ENCODE data around the gene WIPF3.
"Not testable (repeated sequence)": the region's sequence is repeated elsewhere in the genome, so short reads cannot be mapped to it uniquely, and the experiment has no call there.

The WIPF3 gene

GRCh38 chr7:29884399-29885272 lies 78.3 kb downstream of the WIPF3 start:
- no peak for DNase-seq

GRCh38 chr7:29885626-29886025 lies 79.3 kb downstream of the WIPF3 start:
- no peak for DNase-seq

GRCh38 chr7:29886827-29887226 lies 80.5 kb downstream of the WIPF3 start:
- no peak for DNase-seq

- DNase-seq = no peak
Observed at GRCh38 chr7:29888006-29888405, 81.7 kb downstream of the WIPF3 start.

- no peak for DNase-seq
Observed at GRCh38 chr7:29889288-29889687, 83.0 kb downstream of the WIPF3 start.

GRCh38 chr7:29890251-29890650 lies 83.9 kb downstream of the WIPF3 start:
- DNase-seq = no peak

- DNase-seq = not testable (repeated sequence)
Observed at GRCh38 chr7:29890786-29891185, 84.5 kb downstream of the WIPF3 start.

- no peak for DNase-seq
Observed at GRCh38 chr7:29891766-29892165, 85.5 kb downstream of the WIPF3 start.

- DNase-seq = no peak
Observed at GRCh38 chr7:29892231-29892630, 85.9 kb downstream of the WIPF3 start.

- no peak for DNase-seq
Observed at GRCh38 chr7:29893351-29893965, 87.2 kb downstream of the WIPF3 start.

GRCh38 chr7:29894256-29894655 lies 87.9 kb downstream of the WIPF3 start:
- no peak for DNase-seq

- no peak for DNase-seq
Observed at GRCh38 chr7:29895559-29895958, 89.3 kb downstream of the WIPF3 start.

GRCh38 chr7:29896685-29897411 lies 90.5 kb downstream of the WIPF3 start:
- DNase-seq = no peak

- no peak for DNase-seq
Observed at GRCh38 chr7:29898301-29898700, 92.0 kb downstream of the WIPF3 start.

GRCh38 chr7:29900745-29901144 lies 94.4 kb downstream of the WIPF3 start:
- no peak for DNase-seq

GRCh38 chr7:29906200-29907022 lies 100.1 kb downstream of the WIPF3 start:
- DNase-seq = no peak

GRCh38 chr7:29914180-29914579 lies 107.9 kb downstream of the WIPF3 start:
- DNase-seq = no peak

GRCh38 chr7:29915481-29916215 lies 109.3 kb downstream of the WIPF3 start:
- no peak for DNase-seq

GRCh38 chr7:29917641-29918040 lies 111.3 kb downstream of the WIPF3 start:
- no peak for DNase-seq

- no peak for DNase-seq
Observed at GRCh38 chr7:29918850-29919249, 112.5 kb downstream of the WIPF3 start.

GRCh38 chr7:29919790-29920189 lies 113.5 kb downstream of the WIPF3 start:
- DNase-seq = no peak

- DNase-seq = no peak
Observed at GRCh38 chr7:29920491-29920890, 114.2 kb downstream of the WIPF3 start.
